ENCODE measurements around the gene MZT2B.
"Not testable (repeated sequence)": the region's sequence is repeated elsewhere in the genome, so short reads cannot be mapped to it uniquely, and the experiment has no call there.

MZT2B gene

GRCh38 chr2:130181325-130181879, 660 bp upstream of the MZT2B start, which contains the start of gene SMPD4:
TSS of gene SMPD4 (minus strand) at chr2:130181602. CDS start at chr2:130176592, 5,010 bp downstream.
- H3K4me3 Mint-ChIP-seq = peak within 1 kb of the TSS; percentile 90
- H3K4me1 Mint-ChIP-seq (ENCODE audit: low read depth) = peaks cover 38% of the 10 kb centered on the region
- intact Hi-C loops (cut with micrococcal nuclease) = loop anchor here (1.0 to 5.0 kb wide), 2 partner anchors 161 to 176 kb away; partner anchors contain the start of genes IMP4 and PTPN18
- H3K27ac Mint-ChIP-seq = peak within 1 kb of the TSS; percentile 90
- H3K9me3 Mint-ChIP-seq = no peaks in the 10 kb centered on the region
- no peaks in the 10 kb centered on the region for H3K27me3 Mint-ChIP-seq
- H3K36me3 Mint-ChIP-seq (ENCODE audit: low read depth) = peaks cover 37% of the 10 kb centered on the region

GRCh38 chr2:130182826-130183511, 907 bp downstream of the MZT2B start:
- not testable (repeated sequence) for H3K27me3 Mint-ChIP-seq, H3K9me3 Mint-ChIP-seq
- Mint-ChIP-seq H3K4me3 (peak overlapping the region; percentile 60), H3K36me3 (ENCODE audit: low read depth) (peaks cover 36% of the 10 kb centered on the region), H3K27ac (peak overlapping the region; percentile 65), H3K4me1 (ENCODE audit: low read depth) (peaks cover 34% of the 10 kb centered on the region)
- intact Hi-C loops (cut with micrococcal nuclease) = loop anchor here (5.0 kb wide), 1 partner anchor 174 kb away; the partner anchor contains the start of gene PTPN18

GRCh38 chr2:130183512-130184373, 1.7 kb downstream of the MZT2B start:
- Mint-ChIP-seq H3K27ac (peak overlapping the region; percentile 65), H3K9me3 (no peaks in the 10 kb centered on the region), H3K4me3 (peak overlapping the region; percentile 39), H3K27me3 (no peaks in the 10 kb centered on the region), H3K36me3 (ENCODE audit: low read depth) (peaks cover 38% of the 10 kb centered on the region), H3K4me1 (ENCODE audit: low read depth) (peaks cover 34% of the 10 kb centered on the region)
- intact Hi-C loops (cut with micrococcal nuclease) = loop anchor here (5.0 kb wide), 1 partner anchor 174 kb away; the partner anchor contains the start of gene PTPN18

- H3K4me1 Mint-ChIP-seq (ENCODE audit: low read depth) = peaks cover 25% of the 10 kb centered on the region
- intact Hi-C loops (cut with micrococcal nuclease) = no loop called here
- H3K27me3 Mint-ChIP-seq = no peaks in the 10 kb centered on the region
- H3K27ac Mint-ChIP-seq = no peak overlapping the region
- no peaks in the 10 kb centered on the region for H3K9me3 Mint-ChIP-seq
- H3K4me3 Mint-ChIP-seq = no peak overlapping the region
- H3K36me3 Mint-ChIP-seq (ENCODE audit: low read depth) = peaks cover 32% of the 10 kb centered on the region
These were observed 3.4 kb downstream of the MZT2B start for GRCh38 chr2:130185436-130185835.

- Mint-ChIP-seq H3K4me3 (no peak overlapping the region), H3K27ac (no peak overlapping the region)
- intact Hi-C loops (cut with micrococcal nuclease) = no loop called here
These were observed 3.8 kb downstream of the MZT2B start for GRCh38 chr2:130185896-130186295.

GRCh38 chr2:130186391-130186790, 4.3 kb downstream of the MZT2B start:
- intact Hi-C loops (cut with micrococcal nuclease) = no loop called here
- peaks cover 18% of the 10 kb centered on the region for H3K4me1 Mint-ChIP-seq (ENCODE audit: low read depth)
- H3K27ac Mint-ChIP-seq = no peak overlapping the region
- H3K4me3 Mint-ChIP-seq = no peak overlapping the region
- no peaks in the 10 kb centered on the region for H3K9me3 Mint-ChIP-seq
- H3K36me3 Mint-ChIP-seq (ENCODE audit: low read depth) = peaks cover 36% of the 10 kb centered on the region
- H3K27me3 Mint-ChIP-seq = no peaks in the 10 kb centered on the region

More at GRCh38 chr2:130185896-130186295, 3.8 kb downstream of the MZT2B start:
- H3K36me3 Mint-ChIP-seq (ENCODE audit: low read depth) = peaks cover 36% of the 10 kb centered on the region
- H3K9me3 Mint-ChIP-seq = no peaks in the 10 kb centered on the region
- H3K4me1 Mint-ChIP-seq (ENCODE audit: low read depth) = peaks cover 21% of the 10 kb centered on the region
- H3K27me3 Mint-ChIP-seq = no peaks in the 10 kb centered on the region

- Mint-ChIP-seq H3K9me3 (no peaks in the 10 kb centered on the region), H3K4me3 (no peak overlapping the region), H3K27me3 (no peaks in the 10 kb centered on the region), H3K27ac (no peak overlapping the region), H3K4me1 (ENCODE audit: low read depth) (peaks cover 18% of the 10 kb centered on the region), H3K36me3 (ENCODE audit: low read depth) (peaks cover 41% of the 10 kb centered on the region)
- intact Hi-C loops (cut with micrococcal nuclease) = no loop called here
These were observed 5.2 kb downstream of the MZT2B start for GRCh38 chr2:130187268-130187667.

GRCh38 chr2:130187859-130188792, 6.1 kb downstream of the MZT2B start:
- H3K4me1 Mint-ChIP-seq (ENCODE audit: low read depth) = peaks cover 14% of the 10 kb centered on the region
- H3K27ac Mint-ChIP-seq; H3K27me3 Mint-ChIP-seq; intact Hi-C loops (cut with micrococcal nuclease); H3K9me3 Mint-ChIP-seq; H3K4me3 Mint-ChIP-seq: not testable (repeated sequence)
- peaks cover 41% of the 10 kb centered on the region for H3K36me3 Mint-ChIP-seq (ENCODE audit: low read depth)

GRCh38 chr2:130188958-130189357, 6.9 kb downstream of the MZT2B start:
- H3K4me3 Mint-ChIP-seq; intact Hi-C loops (cut with micrococcal nuclease); H3K27me3 Mint-ChIP-seq; H3K9me3 Mint-ChIP-seq; H3K27ac Mint-ChIP-seq; H3K4me1 Mint-ChIP-seq (ENCODE audit: low read depth): not testable (repeated sequence)
- H3K36me3 Mint-ChIP-seq (ENCODE audit: low read depth) = peaks cover 37% of the 10 kb centered on the region

- H3K36me3 Mint-ChIP-seq (ENCODE audit: low read depth) = peaks cover 36% of the 10 kb centered on the region
- no peaks in the 10 kb centered on the region for H3K4me1 Mint-ChIP-seq (ENCODE audit: low read depth)
- intact Hi-C loops (cut with micrococcal nuclease) = no loop called here
- H3K9me3 Mint-ChIP-seq = no peaks in the 10 kb centered on the region
- no peak overlapping the region for H3K27ac Mint-ChIP-seq
- no peaks in the 10 kb centered on the region for H3K27me3 Mint-ChIP-seq
- H3K4me3 Mint-ChIP-seq = no peak overlapping the region
These were observed 8.2 kb downstream of the MZT2B start for GRCh38 chr2:130190237-130190636.

- H3K36me3 Mint-ChIP-seq (ENCODE audit: low read depth) = peaks cover 30% of the 10 kb centered on the region
- H3K4me1 Mint-ChIP-seq (ENCODE audit: low read depth); H3K27me3 Mint-ChIP-seq; H3K4me3 Mint-ChIP-seq; H3K27ac Mint-ChIP-seq; H3K9me3 Mint-ChIP-seq; intact Hi-C loops (cut with micrococcal nuclease): not testable (repeated sequence)
These were observed 9.3 kb downstream of the MZT2B start for GRCh38 chr2:130191319-130191718.

GRCh38 chr2:130192451-130192850, 10.4 kb downstream of the MZT2B start:
- H3K4me3 Mint-ChIP-seq; H3K4me1 Mint-ChIP-seq (ENCODE audit: low read depth); H3K9me3 Mint-ChIP-seq; H3K27me3 Mint-ChIP-seq; intact Hi-C loops (cut with micrococcal nuclease); H3K27ac Mint-ChIP-seq: not testable (repeated sequence)
- H3K36me3 Mint-ChIP-seq (ENCODE audit: low read depth) = peaks cover 30% of the 10 kb centered on the region

- H3K9me3 Mint-ChIP-seq; H3K4me1 Mint-ChIP-seq (ENCODE audit: low read depth); intact Hi-C loops (cut with micrococcal nuclease); H3K27ac Mint-ChIP-seq; H3K4me3 Mint-ChIP-seq; H3K27me3 Mint-ChIP-seq: not testable (repeated sequence)
- peaks cover 19% of the 10 kb centered on the region for H3K36me3 Mint-ChIP-seq (ENCODE audit: low read depth)
These were observed 11.8 kb downstream of the MZT2B start for GRCh38 chr2:130193824-130194223.
